ENCODE results near the gene COBL. TPM values are rescaled to one million over a fixed set of nuclear protein-coding genes. Genes with fewer than 3 reads are reported as not detected.

COBL gene
- total RNA-seq, result 0.11 TPM

GRCh38 chr7:51316666-51317581, at the start of gene COBL:
COBL (minus strand) TSS chr7:51316809; CDS start chr7:51316633, 176 bp downstream.
- Histone ChIP-seq H3K36me3 (no peaks in the 10 kb centered on the region), H3K27me3 (no peaks in the 10 kb centered on the region), H3K4me1 (peaks cover 0 to 6% of the 10 kb centered on the region in 2 donors), H3K9me3 (no peaks in the 10 kb centered on the region), H3K4me3 (peak within 1 kb of the TSS; percentile 45 to 64), H3K27ac (no peak within 1 kb of the TSS)
- intact Hi-C loops (cut with DNase I), result no loop called here
- no peak for DNase-seq (ENCODE audit: low spot score in 2 of 2)
- TF ChIP-seq CTCF (IDR thresholded peaks at IDR 0.05), result no peak

DNA sequence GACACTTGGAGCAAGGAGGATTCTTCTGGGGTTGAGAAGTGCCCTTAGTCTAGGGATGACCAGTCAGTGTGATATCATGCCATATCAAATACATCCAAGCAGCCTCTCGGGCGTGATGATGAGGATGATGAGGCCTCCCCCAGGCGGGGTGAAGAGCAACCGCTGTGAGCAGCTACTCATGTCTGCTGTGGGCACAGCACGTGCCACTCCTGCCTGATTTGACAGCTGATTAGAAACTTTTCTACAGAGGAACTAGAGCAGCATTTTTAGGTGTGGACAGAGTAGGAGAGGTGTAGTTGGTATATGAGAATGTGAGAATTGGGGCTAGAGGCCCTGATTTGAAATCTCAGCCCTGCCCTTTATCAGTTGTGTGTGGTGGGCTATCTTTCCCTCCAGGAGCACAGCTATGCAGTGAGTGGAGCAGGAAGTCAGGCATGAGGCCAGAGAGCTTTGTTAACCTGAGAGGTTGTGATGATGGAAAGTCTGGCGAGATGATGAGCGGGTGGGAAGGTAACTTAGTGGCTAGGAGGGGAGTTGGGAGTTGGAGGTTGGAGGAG, 49.6 kb upstream of the COBL start:
- no peak for TF ChIP-seq CTCF (IDR thresholded peaks at IDR 0.05)
- Histone ChIP-seq H3K4me3 (no peak overlapping the region), H3K4me1 (no peaks in the 10 kb centered on the region), H3K27me3 (no peaks in the 10 kb centered on the region), H3K9me3 (no peaks in the 10 kb centered on the region), H3K27ac (no peak overlapping the region), H3K36me3 (no peaks in the 10 kb centered on the region)
- DNase-seq (ENCODE audit: low spot score in 2 of 2), result no peak
- intact Hi-C loops (cut with DNase I), result no loop called here

DNA sequence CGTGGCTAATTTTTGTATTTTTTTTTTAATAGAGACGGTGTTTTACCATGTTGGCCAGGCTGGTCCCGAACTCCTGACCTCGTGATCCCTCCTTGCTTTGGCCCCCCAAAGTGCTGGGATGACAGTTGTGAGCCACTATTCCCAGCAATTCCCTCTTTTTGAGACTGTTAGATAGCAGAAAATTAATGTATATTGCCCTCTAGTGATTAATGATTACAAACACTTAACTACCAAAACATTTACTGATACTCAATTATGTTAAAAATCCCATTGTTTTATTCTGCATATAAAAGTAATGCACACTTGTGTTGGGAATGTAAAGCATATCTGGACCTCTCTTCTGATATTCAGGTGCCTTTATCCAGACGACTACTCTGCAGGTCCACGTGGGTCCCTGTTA, 41.2 kb upstream of the COBL start:
- H3K27me3 ChIP-seq, result no peaks in the 10 kb centered on the region
- H3K4me3 ChIP-seq, result no peak overlapping the region
- TF ChIP-seq CTCF (IDR thresholded peaks at IDR 0.05), result no peak
- H3K36me3 ChIP-seq, result no peaks in the 10 kb centered on the region
- intact Hi-C loops (cut with DNase I), result no loop called here
- no peaks in the 10 kb centered on the region for H3K9me3 ChIP-seq
- H3K4me1 ChIP-seq, result no peaks in the 10 kb centered on the region
- no peak for DNase-seq (ENCODE audit: low spot score in 2 of 2)
- H3K27ac ChIP-seq, result no peak overlapping the region

DNA sequence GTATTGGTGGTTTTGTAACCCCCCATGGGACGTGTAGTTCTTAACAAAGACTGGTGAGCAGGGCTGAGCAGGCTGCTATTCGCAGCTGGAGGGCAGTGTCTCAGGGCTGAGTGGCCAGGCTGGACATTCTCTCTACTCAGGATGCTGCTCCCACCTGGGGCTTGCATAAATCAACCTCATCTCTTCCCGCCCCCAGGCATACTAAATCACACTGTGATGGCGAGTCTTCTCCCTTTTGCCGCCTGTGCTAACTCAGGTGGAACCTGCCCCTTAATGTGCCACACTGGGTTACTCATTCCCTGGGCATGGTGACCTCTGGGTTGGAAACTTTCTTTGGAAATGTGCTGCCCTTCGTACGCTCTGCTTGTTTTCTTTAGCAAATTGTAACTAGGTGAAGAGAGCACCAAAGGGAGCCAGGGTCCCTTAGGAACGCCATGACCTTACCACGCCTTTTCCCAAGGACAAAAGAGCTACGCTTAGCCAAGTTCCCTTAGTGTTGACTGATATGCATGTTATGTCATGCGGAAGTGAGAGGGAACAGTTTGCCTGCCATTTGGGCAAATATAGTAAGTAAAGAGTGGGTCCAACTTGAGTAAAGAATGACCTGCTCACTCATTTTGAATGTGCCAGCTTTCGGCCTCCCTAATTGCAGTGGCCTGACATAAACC, 40.4 kb upstream of the COBL start:
- H3K9me3 ChIP-seq, result no peaks in the 10 kb centered on the region
- intact Hi-C loops (cut with DNase I), result no loop called here
- H3K4me3 ChIP-seq, result no peak overlapping the region
- no peaks in the 10 kb centered on the region for H3K36me3 ChIP-seq
- no peak overlapping the region for H3K27ac ChIP-seq
- no peak for DNase-seq (ENCODE audit: low spot score in 2 of 2)
- no peaks in the 10 kb centered on the region for H3K27me3 ChIP-seq
- no peaks in the 10 kb centered on the region for H3K4me1 ChIP-seq
- no peak for TF ChIP-seq CTCF (IDR thresholded peaks at IDR 0.05)

GRCh38 chr7:51354897-51355296, 38.3 kb upstream of the COBL start:
- intact Hi-C loops (cut with DNase I), result no loop called here
- H3K36me3 ChIP-seq, result no peaks in the 10 kb centered on the region
- H3K4me3 ChIP-seq, result no peak overlapping the region
- no peaks in the 10 kb centered on the region for H3K4me1 ChIP-seq
- H3K27me3 ChIP-seq, result no peaks in the 10 kb centered on the region
- no peak for TF ChIP-seq CTCF (IDR thresholded peaks at IDR 0.05)
- H3K9me3 ChIP-seq, result no peaks in the 10 kb centered on the region
- no peak overlapping the region for H3K27ac ChIP-seq
- no peak for DNase-seq (ENCODE audit: low spot score in 2 of 2)

Data from ascending aorta (tissue), 2 donors.